Measurements from ENCODE around the gene SLC29A2. TPM values are rescaled to one million over a fixed set of nuclear protein-coding genes. Genes with fewer than 3 reads are reported as not detected.

SLC29A2 gene
- total and polyA plus RNA-seq, 5 donors from 2014 or later = 0.83 to 3.4 (median 1.6) TPM

DNA sequence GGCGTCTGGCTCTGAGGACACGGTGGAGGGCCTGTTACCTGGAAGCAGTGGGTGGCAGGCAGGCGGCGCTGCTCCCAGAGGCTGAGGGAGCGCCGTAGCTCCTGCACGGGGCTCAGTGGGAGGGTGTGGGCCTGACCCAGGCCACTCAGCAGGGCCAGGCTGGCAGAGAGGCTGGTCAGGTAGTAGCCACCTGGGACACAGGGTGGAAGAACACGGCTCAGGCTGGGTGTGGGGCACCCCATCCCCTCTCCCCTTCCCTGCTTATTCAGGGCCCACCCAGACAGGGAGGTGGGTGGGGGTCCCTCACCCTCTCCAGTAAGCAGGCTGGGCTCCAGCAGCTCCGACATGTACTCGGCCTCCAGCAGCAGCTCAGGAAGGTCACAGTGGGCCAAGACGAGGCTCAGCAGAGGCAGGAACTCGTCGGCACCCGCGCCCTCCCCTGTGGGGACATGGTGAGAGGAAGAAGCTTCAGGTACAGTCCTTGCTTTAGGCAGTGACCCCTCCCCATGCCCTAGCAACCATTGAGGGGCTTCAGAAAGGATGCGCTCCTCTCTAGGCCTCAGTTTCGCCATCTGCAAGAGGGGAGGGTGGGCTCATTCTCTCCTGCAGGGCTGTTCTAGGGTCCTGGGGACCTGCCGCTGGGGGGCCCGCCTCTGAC, 38.2 kb downstream of the SLC29A2 start:
- peaks cover 3% of the 10 kb centered on the region for H3K36me3 ChIP-seq (ENCODE audit: control insufficient read depth, insufficient read depth, low read length)
- H3K9me3 ChIP-seq (ENCODE audit: control insufficient read depth in 2 of 2, low read length in 2 of 2) = no peaks in the 10 kb centered on the region
- H3K27ac ChIP-seq (ENCODE audit: insufficient read depth, low read length, poor library complexity, severe bottlenecking) = no peak overlapping the region
- ATAC-seq (ENCODE audit: low read depth in 2 of 2) = no peak
- H3K4me3 ChIP-seq (ENCODE audit: low read depth, low read length) = no peak overlapping the region
- no peaks in the 10 kb centered on the region for H3K9me3 Mint-ChIP-seq
- peaks cover 25% of the 10 kb centered on the region for H3K4me1 ChIP-seq (ENCODE audit: control insufficient read depth, insufficient read depth, low read length, poor library complexity, severe bottlenecking)
- H3K27me3 Mint-ChIP-seq = no peaks in the 10 kb centered on the region
- H3K27ac Mint-ChIP-seq = no peak overlapping the region
- H3K4me1 Mint-ChIP-seq = peaks cover 0 to 27% (median 11%) of the 10 kb centered on the region in 4 donors
- no peak overlapping the region for H3K4me3 Mint-ChIP-seq
- H3K36me3 Mint-ChIP-seq = peaks cover 3% of the 10 kb centered on the region
- DNase-seq = no peak
- no peaks in the 10 kb centered on the region for H3K27me3 ChIP-seq (ENCODE audit: control insufficient read depth, insufficient read depth, low read length)

DNA sequence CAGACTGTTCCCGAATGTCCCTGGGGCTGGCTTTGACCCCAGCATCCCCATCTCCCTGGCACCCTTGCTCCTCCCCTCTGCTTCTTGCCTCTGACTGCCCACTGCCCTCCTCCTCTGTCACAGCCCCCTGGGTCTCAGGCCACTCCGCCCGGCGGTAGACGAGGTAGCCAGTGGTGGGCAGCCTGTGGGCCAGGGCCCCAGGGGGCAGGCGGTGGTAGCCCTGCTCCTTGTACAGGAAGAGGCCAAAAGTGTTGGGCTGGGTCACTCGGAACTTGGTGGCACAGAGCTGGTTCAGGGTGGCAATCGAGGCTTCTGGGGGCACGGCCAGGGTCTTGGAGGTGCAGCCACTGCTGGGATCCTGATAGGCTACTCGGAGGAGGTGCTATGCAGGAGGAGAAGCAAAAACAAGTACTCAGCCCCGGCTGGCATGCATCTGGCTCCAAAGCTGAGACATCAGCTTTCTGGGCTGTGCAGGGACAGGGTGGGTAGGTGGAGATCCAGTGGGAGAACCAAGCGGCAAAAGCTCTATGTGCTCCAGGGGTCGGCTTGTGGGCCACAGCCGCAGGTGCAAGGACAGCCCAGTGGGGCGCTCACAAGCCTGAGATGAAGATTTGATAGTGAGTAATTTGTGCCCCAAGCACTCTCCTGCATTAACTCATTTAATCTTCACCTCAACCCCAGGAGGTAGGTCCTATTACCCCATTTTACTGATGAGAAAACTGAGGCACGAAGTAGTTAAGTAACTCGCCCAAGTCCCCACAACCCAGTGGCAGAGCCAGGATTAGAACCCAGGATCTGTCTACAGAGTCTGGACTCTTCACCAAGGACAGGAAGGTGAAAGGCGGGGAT, 39.0 kb downstream of the SLC29A2 start:
- peaks cover 33% of the 10 kb centered on the region for H3K4me1 ChIP-seq (ENCODE audit: control insufficient read depth, insufficient read depth, low read length, poor library complexity, severe bottlenecking)
- H3K9me3 ChIP-seq (ENCODE audit: control insufficient read depth in 2 of 2, low read length in 2 of 2) = no peaks in the 10 kb centered on the region
- no peaks in the 10 kb centered on the region for H3K36me3 ChIP-seq (ENCODE audit: control insufficient read depth, insufficient read depth, low read length)
- Mint-ChIP-seq H3K36me3 (peaks cover 3% of the 10 kb centered on the region), H3K4me3 (peak overlapping the region in 1 of 4 donors; percentile 63), H3K4me1 (peaks cover under 1 to 32% (median 17%) of the 10 kb centered on the region in 4 donors), H3K27ac (no peak overlapping the region), H3K9me3 (no peaks in the 10 kb centered on the region), H3K27me3 (no peaks in the 10 kb centered on the region)
- ATAC-seq (ENCODE audit: low read depth in 2 of 2) = no peak
- no peak for DNase-seq
- H3K4me3 ChIP-seq (ENCODE audit: low read depth, low read length) = no peak overlapping the region
- H3K27me3 ChIP-seq (ENCODE audit: control insufficient read depth, insufficient read depth, low read length) = no peaks in the 10 kb centered on the region
- H3K27ac ChIP-seq (ENCODE audit: insufficient read depth, low read length, poor library complexity, severe bottlenecking) = no peak overlapping the region

DNA sequence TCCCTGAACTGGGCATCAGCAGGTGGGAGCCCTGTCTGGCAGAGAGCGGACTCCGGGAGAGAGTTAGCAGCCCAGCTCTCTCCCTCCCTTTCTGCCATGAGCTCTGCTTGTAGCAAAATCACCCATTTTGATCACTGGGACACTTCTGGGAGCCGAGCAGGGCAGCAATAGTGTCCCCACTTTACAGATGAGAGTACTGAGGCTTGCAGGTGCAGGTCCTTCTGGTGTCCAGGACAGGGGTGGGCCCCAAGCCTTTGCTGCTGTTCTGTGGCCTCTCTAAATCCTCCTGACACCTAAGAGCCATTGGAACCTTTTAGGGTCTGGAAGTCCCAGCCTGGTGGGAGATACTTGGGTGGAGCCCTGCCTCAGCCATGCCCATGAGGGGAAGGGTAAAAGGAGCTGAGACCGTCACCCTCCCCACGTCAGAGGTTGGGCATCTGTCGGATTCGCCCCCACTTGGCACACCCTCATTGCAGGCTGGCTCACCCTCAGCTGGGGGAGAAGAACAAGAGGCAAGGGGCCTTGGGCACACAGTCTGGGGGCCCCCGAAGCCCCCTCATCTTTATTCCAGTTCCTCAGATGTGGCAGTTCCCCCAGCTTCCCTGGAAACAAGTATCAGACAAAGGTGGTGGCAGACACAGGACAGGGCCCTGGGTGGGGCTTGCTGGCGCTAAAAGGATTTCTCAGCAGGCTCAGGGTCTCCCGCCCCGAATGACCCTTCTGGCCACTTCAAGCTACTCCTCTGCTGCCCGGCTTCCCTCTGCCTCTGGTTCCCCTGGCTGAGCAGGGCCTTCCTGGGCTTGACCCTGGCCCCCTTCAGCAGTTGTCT, 39.8 kb downstream of the SLC29A2 start:
- H3K27ac Mint-ChIP-seq = no peak overlapping the region

DNA sequence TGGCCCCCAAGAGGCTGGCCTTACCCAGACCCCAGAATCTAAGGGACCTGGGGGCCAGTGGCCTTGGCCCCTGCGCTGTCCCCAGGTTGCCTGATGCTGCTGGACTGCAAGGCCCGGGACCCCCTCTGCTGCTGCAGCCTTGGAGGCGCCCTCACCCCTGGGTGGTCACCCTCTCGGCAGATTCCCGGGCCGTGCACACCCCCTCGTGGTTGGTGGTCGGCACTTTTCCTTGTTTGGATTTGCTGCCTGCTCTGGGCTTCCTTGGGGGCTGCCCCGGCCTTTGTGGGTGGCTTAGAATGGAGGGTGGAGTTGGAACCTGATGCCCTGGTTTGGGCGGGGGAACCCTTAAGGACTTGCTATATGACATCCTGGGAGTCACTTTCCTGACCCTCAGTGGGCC, 40.6 kb downstream of the SLC29A2 start:
- H3K4me1 Mint-ChIP-seq = peaks cover 4 to 32% (median 16%) of the 10 kb centered on the region in 4 donors
- no peak overlapping the region for H3K27ac ChIP-seq (ENCODE audit: insufficient read depth, low read length, poor library complexity, severe bottlenecking)
- DNase-seq (no peak), ATAC-seq (ENCODE audit: low read depth in 2 of 2) (no peak)
- H3K27me3 Mint-ChIP-seq = no peaks in the 10 kb centered on the region
- H3K27ac Mint-ChIP-seq = no peak overlapping the region
- H3K36me3 Mint-ChIP-seq = no peaks in the 10 kb centered on the region
- no peaks in the 10 kb centered on the region for H3K9me3 ChIP-seq (ENCODE audit: control insufficient read depth in 2 of 2, low read length in 2 of 2)
- H3K4me3 ChIP-seq (ENCODE audit: low read depth, low read length) = no peak overlapping the region
- no peak overlapping the region for H3K4me3 Mint-ChIP-seq
- no peaks in the 10 kb centered on the region for H3K9me3 Mint-ChIP-seq
- H3K27me3 ChIP-seq (ENCODE audit: control insufficient read depth, insufficient read depth, low read length) = no peaks in the 10 kb centered on the region
- H3K36me3 ChIP-seq (ENCODE audit: control insufficient read depth, insufficient read depth, low read length) = no peaks in the 10 kb centered on the region
- peaks cover 34% of the 10 kb centered on the region for H3K4me1 ChIP-seq (ENCODE audit: control insufficient read depth, insufficient read depth, low read length, poor library complexity, severe bottlenecking)

More for the DNA sequence above, 39.8 kb downstream of the SLC29A2 start:
- H3K4me3 Mint-ChIP-seq = no peak overlapping the region
- no peak overlapping the region for H3K4me3 ChIP-seq (ENCODE audit: low read depth, low read length)
- H3K36me3 ChIP-seq (ENCODE audit: control insufficient read depth, insufficient read depth, low read length) = no peaks in the 10 kb centered on the region
- H3K27me3 Mint-ChIP-seq = no peaks in the 10 kb centered on the region
- no peak for ATAC-seq (ENCODE audit: low read depth in 2 of 2)
- H3K27ac ChIP-seq (ENCODE audit: insufficient read depth, low read length, poor library complexity, severe bottlenecking) = no peak overlapping the region
- peaks cover 34% of the 10 kb centered on the region for H3K4me1 ChIP-seq (ENCODE audit: control insufficient read depth, insufficient read depth, low read length, poor library complexity, severe bottlenecking)
- peaks cover 4 to 32% (median 18%) of the 10 kb centered on the region in 4 donors for H3K4me1 Mint-ChIP-seq
- H3K27me3 ChIP-seq (ENCODE audit: control insufficient read depth, insufficient read depth, low read length) = no peaks in the 10 kb centered on the region
- DNase-seq = no peak
- H3K9me3 Mint-ChIP-seq = no peaks in the 10 kb centered on the region
- H3K9me3 ChIP-seq (ENCODE audit: control insufficient read depth in 2 of 2, low read length in 2 of 2) = no peaks in the 10 kb centered on the region
- no peaks in the 10 kb centered on the region for H3K36me3 Mint-ChIP-seq

DNA sequence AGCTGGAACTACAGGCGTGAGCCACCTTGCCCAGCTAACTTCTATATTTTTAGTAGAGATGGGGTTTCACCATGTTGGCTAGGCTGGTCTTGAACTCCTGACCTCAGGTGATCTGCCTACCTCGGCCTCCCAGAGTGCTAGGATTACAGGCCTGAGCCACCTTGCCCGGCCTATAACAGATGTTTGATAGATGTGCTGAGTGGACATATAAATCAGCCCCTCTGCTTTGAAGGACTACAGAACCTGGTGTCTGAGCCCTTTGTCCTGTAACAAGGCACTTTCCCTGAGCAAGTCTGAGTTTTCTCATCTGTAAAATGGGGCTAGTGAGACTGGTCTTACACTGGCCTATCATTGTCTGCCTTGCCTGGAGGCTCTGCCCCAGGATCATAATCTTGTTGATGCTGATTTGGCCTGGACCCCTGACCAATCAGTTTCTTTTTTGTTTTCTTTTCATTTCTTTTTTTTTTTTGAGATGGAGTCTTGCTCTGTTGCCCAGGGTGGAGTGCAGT, 42.3 kb downstream of the SLC29A2 start:
- H3K36me3 Mint-ChIP-seq = no peaks in the 10 kb centered on the region
- H3K27ac Mint-ChIP-seq = no peak overlapping the region
- no peak overlapping the region for H3K4me3 Mint-ChIP-seq
- H3K4me1 ChIP-seq (ENCODE audit: control insufficient read depth, insufficient read depth, low read length, poor library complexity, severe bottlenecking) = peaks cover 38% of the 10 kb centered on the region
- ATAC-seq (ENCODE audit: low read depth in 2 of 2) = no peak
- H3K4me1 Mint-ChIP-seq = peaks cover 4 to 40% (median 17%) of the 10 kb centered on the region in 4 donors
- DNase-seq = no peak
- H3K4me3 ChIP-seq (ENCODE audit: low read depth, low read length) = no peak overlapping the region
- no peaks in the 10 kb centered on the region for H3K27me3 Mint-ChIP-seq
- no peak overlapping the region for H3K27ac ChIP-seq (ENCODE audit: insufficient read depth, low read length, poor library complexity, severe bottlenecking)
- H3K27me3 ChIP-seq (ENCODE audit: control insufficient read depth, insufficient read depth, low read length) = no peaks in the 10 kb centered on the region
- no peaks in the 10 kb centered on the region for H3K36me3 ChIP-seq (ENCODE audit: control insufficient read depth, insufficient read depth, low read length)
- H3K9me3 ChIP-seq (ENCODE audit: control insufficient read depth in 2 of 2, low read length in 2 of 2) = no peaks in the 10 kb centered on the region
- no peaks in the 10 kb centered on the region for H3K9me3 Mint-ChIP-seq

DNA sequence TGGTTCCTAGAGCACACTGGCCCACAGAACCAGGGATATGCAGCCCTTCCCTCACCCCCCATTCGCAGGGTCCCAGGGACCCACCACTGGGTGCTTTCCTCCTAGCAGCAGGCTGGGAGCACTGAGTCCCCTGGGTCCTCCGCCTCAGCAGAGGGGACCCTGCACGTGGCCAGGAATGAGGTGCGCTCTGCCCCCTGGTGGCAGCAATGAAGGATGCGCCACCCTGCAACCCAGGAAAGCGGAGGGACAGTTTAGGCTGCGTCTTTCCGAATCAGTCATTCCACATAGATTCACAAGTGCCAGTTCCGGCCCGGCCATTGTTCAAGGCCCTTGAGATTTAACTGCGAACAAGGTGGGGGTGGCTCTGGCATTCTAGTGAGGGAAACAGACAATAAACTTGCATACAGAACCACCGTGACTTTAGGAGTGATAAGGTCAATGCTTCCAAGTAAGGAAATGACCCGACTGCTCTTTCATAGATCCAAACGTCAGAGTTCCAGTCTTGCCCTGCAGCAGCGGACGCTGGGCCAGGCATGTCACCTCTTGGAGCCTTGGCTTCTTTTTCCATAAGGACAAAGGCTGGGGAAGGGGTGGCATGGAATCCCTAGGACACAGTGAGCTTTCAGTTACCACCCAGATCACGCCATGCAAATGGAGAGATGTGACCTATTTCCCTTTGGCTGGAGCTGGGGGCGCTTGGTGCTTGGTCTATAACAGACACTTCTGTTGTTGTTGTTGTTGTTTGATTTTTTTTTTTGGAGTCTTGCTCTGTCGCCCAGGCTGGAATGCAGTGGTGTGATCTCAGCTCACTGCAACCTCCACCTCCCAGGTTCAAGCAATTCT, 43.0 kb downstream of the SLC29A2 start:
- H3K27ac ChIP-seq (ENCODE audit: insufficient read depth, low read length, poor library complexity, severe bottlenecking) = peak overlapping the region; percentile 58
- H3K36me3 ChIP-seq (ENCODE audit: control insufficient read depth, insufficient read depth, low read length) = no peaks in the 10 kb centered on the region
- H3K4me1 Mint-ChIP-seq = peaks cover 4 to 47% (median 20%) of the 10 kb centered on the region in 4 donors

DNA sequence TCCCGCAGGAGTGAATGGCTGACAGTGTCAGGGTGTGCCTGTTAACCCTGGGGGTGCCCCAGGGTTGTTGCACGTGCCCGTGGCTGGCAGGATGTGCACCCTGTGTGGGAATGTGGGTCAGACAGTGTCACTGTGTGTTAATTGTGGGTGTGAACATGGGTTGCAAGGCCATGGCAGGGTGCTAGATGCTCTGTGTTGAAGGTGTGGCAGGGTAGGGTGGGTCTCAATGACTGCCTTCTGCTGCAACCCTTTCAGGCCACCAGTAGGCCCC, 43.6 kb downstream of the SLC29A2 start:
- H3K27me3 ChIP-seq (ENCODE audit: control insufficient read depth, insufficient read depth, low read length) = no peaks in the 10 kb centered on the region
- no peak overlapping the region for H3K4me3 ChIP-seq (ENCODE audit: low read depth, low read length)
- DNase-seq (peak in 1 of 3 donors; percentile 64), ATAC-seq (ENCODE audit: low read depth in 2 of 2) (peak in 1 of 2 donors; percentile 2)
- peaks cover 4 to 52% (median 22%) of the 10 kb centered on the region in 4 donors for H3K4me1 Mint-ChIP-seq
- H3K27me3 Mint-ChIP-seq = no peaks in the 10 kb centered on the region
- peak overlapping the region in 2 of 4 donors; percentile 52 to 57 for H3K4me3 Mint-ChIP-seq
- H3K36me3 Mint-ChIP-seq = no peaks in the 10 kb centered on the region
- H3K27ac Mint-ChIP-seq = peak overlapping the region in 2 of 3 donors; percentile 60 to 79
- H3K4me1 ChIP-seq (ENCODE audit: control insufficient read depth, insufficient read depth, low read length, poor library complexity, severe bottlenecking) = peaks cover 38% of the 10 kb centered on the region
- no peaks in the 10 kb centered on the region for H3K9me3 Mint-ChIP-seq
- no peaks in the 10 kb centered on the region for H3K36me3 ChIP-seq (ENCODE audit: control insufficient read depth, insufficient read depth, low read length)
- H3K9me3 ChIP-seq (ENCODE audit: control insufficient read depth in 2 of 2, low read length in 2 of 2) = no peaks in the 10 kb centered on the region
- peak overlapping the region; percentile 58 for H3K27ac ChIP-seq (ENCODE audit: insufficient read depth, low read length, poor library complexity, severe bottlenecking)

More for the DNA sequence above, 43.0 kb downstream of the SLC29A2 start:
- Histone ChIP-seq H3K9me3 (ENCODE audit: control insufficient read depth in 2 of 2, low read length in 2 of 2) (no peaks in the 10 kb centered on the region), H3K27me3 (ENCODE audit: control insufficient read depth, insufficient read depth, low read length) (no peaks in the 10 kb centered on the region), H3K4me3 (ENCODE audit: low read depth, low read length) (no peak overlapping the region), H3K4me1 (ENCODE audit: control insufficient read depth, insufficient read depth, low read length, poor library complexity, severe bottlenecking) (peaks cover 38% of the 10 kb centered on the region)
- Mint-ChIP-seq H3K9me3 (no peaks in the 10 kb centered on the region), H3K4me3 (peak overlapping the region in 3 of 4 donors; percentile 3 to 57 (median 52)), H3K27ac (peak overlapping the region; percentile 60 to 85 (median 79)), H3K27me3 (no peaks in the 10 kb centered on the region), H3K36me3 (no peaks in the 10 kb centered on the region)
- ATAC-seq (ENCODE audit: low read depth in 2 of 2) (peak; percentile 81 to 85), DNase-seq (peak; percentile 68 to 82 (median 81))

All from CD4-positive, CD25-positive, alpha-beta regulatory T cell (primary cell).